Measurements from ENCODE around the gene GDI1.

DNA sequence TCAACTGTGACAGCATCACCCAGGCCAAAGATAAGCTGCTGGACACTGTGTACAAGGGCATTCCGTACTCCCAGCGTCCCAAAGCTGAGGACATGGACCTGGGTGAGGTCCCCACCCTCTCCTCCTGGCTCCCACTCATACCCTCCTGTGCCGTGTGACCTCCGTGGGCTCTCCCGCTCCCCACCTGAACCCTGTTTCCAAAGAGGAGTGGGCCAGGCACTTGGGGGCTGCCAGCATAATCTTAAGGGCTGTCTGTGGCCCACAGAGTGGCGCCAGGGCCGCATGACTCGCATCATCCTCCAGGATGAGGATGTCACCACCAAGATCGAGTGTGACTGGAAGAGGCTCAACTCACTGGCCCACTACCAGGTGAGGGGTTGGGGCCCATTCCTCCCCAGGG lies 32.2 kb downstream of the GDI1 start:
- TF ChIP-seq EP300 (IDR thresholded peaks at IDR 0.05) (no peak), RAD21 (conservative IDR thresholded peaks at IDR 0.05 in 1 of 2, IDR thresholded peaks at IDR 0.05 in 1 of 2) (no peak), CTCF (IDR thresholded peaks at IDR 0.05) (no peak), POLR2A (IDR thresholded peaks at IDR 0.05; ENCODE audit: low read length) (no peak), GATA3 (IDR thresholded peaks at IDR 0.05; ENCODE audit: borderline replicate concordance) (no peak), CEBPB (IDR thresholded peaks at IDR 0.05) (no peak), RFX5 (IDR thresholded peaks at IDR 0.05) (no peak), MYC (IDR thresholded peaks at IDR 0.05; ENCODE audit: borderline replicate concordance, low read length) (no peak), PHF8 (IDR thresholded peaks at IDR 0.05; ENCODE audit: borderline replicate concordance, low read depth) (no peak), ZFP36 (IDR thresholded peaks at IDR 0.05; ENCODE audit: borderline replicate concordance, partially characterized antibody) (no peak), CHD2 (IDR thresholded peaks at IDR 0.05; ENCODE audit: low read length, partially characterized antibody) (no peak)
- TF ChIP-seq, protein P1, sequence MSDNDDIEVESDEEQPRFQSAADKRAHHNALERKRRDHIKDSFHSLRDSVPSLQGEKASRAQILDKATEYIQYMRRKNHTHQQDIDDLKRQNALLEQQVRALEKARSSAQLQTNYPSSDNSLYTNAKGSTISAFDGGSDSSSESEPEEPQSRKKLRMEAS (IDR thresholded peaks at IDR 0.05) = no peak
